Activated naive CD4-positive, alpha-beta T cell treated with anti-CD3 and anti-CD28 coated beads, Interleukin-2, amount 10 ng/mL, durations not matched to agents 5 hours and 36 hours (primary cell): ENCODE results near the gene PRSS22. TPM values are rescaled to one million over a fixed set of nuclear protein-coding genes. Genes with fewer than 3 reads are reported as not detected.

Experiments
- total RNA-seq, 2 experiments: library from RNA; stranded (reverse); gene quantifications; one replicate each; pipeline ENCODE4 v1.2.3, GENCODE V29; 2021

PRSS22 gene
- total RNA-seq, result not detected

GRCh38 chr16:2857451-2858244 lies at the start of gene PRSS22:
Gene PRSS22, minus strand, starts transcription at chr16:2858170. Its CDS starts 66 bp downstream, at chr16:2858104.

GRCh38 chr16:2882650-2883457 lies 24.9 kb upstream of the PRSS22 start, which contains the start of gene FLYWCH2:
Gene FLYWCH2, plus strand, starts transcription at chr16:2883215. Its CDS starts 13,235 bp downstream, at chr16:2896450.

GRCh38 chr16:2829501-2830354 lies 28.2 kb downstream of the PRSS22 start, which contains the start of gene ZG16B:
Gene ZG16B, plus strand, starts transcription at chr16:2830303. Its CDS starts 139 bp downstream, at chr16:2830442.

GRCh38 chr16:2816751-2817339 lies 41.1 kb downstream of the PRSS22 start, which contains the start of gene PRSS21:
Gene PRSS21, plus strand, starts transcription at chr16:2817237. Its CDS starts 32 bp downstream, at chr16:2817269.

Other genes starting within 250 kb of the PRSS22 start
- 10 to 100 TPM; 28.5 to 30.3 TPM for gene KCTD5, start 175.6 kb downstream of the PRSS22 start, total RNA-seq
- 1 to 10 TPM; 1.3 to 1.4 TPM for gene PRSS27, start 137.9 kb downstream of the PRSS22 start, total RNA-seq
- 100 to 1,000 TPM; 565 to 586 TPM for gene SRRM2, start 105.5 kb downstream of the PRSS22 start, total RNA-seq
- gene ELOB, start 80.9 kb downstream of the PRSS22 start, total RNA-seq, result 100 to 1,000 TPM; 113 to 116 TPM
- not detected for gene PRSS33, start 70.6 kb downstream of the PRSS22 start, total RNA-seq
- gene PRSS41, start 59.7 kb downstream of the PRSS22 start, total RNA-seq, result not detected
- 1 to 10 TPM; 1.7 to 1.8 TPM for gene PRSS21, start 40.9 kb downstream of the PRSS22 start, total RNA-seq
- 1 to 10 TPM; 1.4 to 1.6 TPM for gene ZG16B, start 27.9 kb downstream of the PRSS22 start, total RNA-seq
- 10 to 100 TPM; 21.2 to 22.4 TPM for gene FLYWCH2, start 25.0 kb upstream of the PRSS22 start, total RNA-seq
- 10 to 100 TPM; 50.6 to 52.3 TPM for gene FLYWCH1, start 53.8 kb upstream of the PRSS22 start, total RNA-seq
- not detected for gene KREMEN2, start 106.1 kb upstream of the PRSS22 start, total RNA-seq
- gene PAQR4, start 111.2 kb upstream of the PRSS22 start, total RNA-seq, result 10 to 100 TPM; 36.0 to 37.0 TPM
- 10 to 100 TPM; 89.1 to 99.3 TPM for gene PKMYT1, start 122.3 kb upstream of the PRSS22 start, total RNA-seq
- gene CLDN9, start 154.8 kb upstream of the PRSS22 start, total RNA-seq, result under 1 TPM; 0.29 to 0.30 TPM
- not detected for gene CLDN6, start 160.0 kb upstream of the PRSS22 start, total RNA-seq
- 1 to 10 TPM; 2.9 to 3.8 TPM for gene TNFRSF12A, start 162.2 kb upstream of the PRSS22 start, total RNA-seq
- gene HCFC1R1, start 165.8 kb upstream of the PRSS22 start, total RNA-seq, result 10 to 100 TPM; 37.2 to 39.1 TPM
- 10 to 100 TPM; 49.4 to 52.3 TPM for gene THOC6, start 165.9 kb upstream of the PRSS22 start, total RNA-seq
- 1 to 10 TPM; 1.1 to 1.2 TPM for gene BICDL2, start 178.8 kb upstream of the PRSS22 start, total RNA-seq
- 10 to 100 TPM; 34.8 to 35.5 TPM for gene MMP25, start 188.4 kb upstream of the PRSS22 start, total RNA-seq
- 1,000 to 10,000 TPM; 2,121 to 2,176 TPM for gene IL32, start 207.5 kb upstream of the PRSS22 start, total RNA-seq
- gene ZSCAN10, start 241.1 kb upstream of the PRSS22 start, total RNA-seq, result under 1 TPM; 0.24 to 0.28 TPM